Liver (tissue), 9 donors: ENCODE results near the gene RPS29. TPM values are rescaled to one million over a fixed set of nuclear protein-coding genes. Genes with fewer than 3 reads are reported as not detected.

Experiments used
- DNase-seq: peaks from one replicate; pipeline ENCODE4 v3.0.0-alpha.2; 2017; ENCODE audit warnings: low spot score
- H3K27ac ChIP-seq, 2 donors: one replicate each; pipeline ENCODE4 v1.7.0; 2013; ENCODE audit warnings: inconsistent platforms in 2 of 2, low read length in 2 of 2, control low read depth in 1 of 2, low read depth in 1 of 2, mild to moderate bottlenecking in 1 of 2
- H3K27me3 ChIP-seq, 4 donors: one replicate each; pipeline versions ENCODE4 v1.6.1 to v1.7.0; 2013; ENCODE audit warnings: low read length in 3 of 4, inconsistent platforms in 1 of 4, mild to moderate bottlenecking in 1 of 4, moderate library complexity in 1 of 4; ENCODE audit not compliant: control insufficient read depth in 4 of 4, insufficient read depth in 4 of 4
- H3K36me3 ChIP-seq, 4 donors: one replicate each; pipeline versions ENCODE4 v1.6.1 to v1.7.0; 2013; ENCODE audit warnings: low read length in 3 of 4, mild to moderate bottlenecking in 3 of 4, low read depth in 1 of 4, moderate library complexity in 1 of 4; ENCODE audit not compliant: control insufficient read depth in 4 of 4, insufficient read depth in 3 of 4
- H3K4me1 ChIP-seq, 4 donors: one replicate each; pipeline versions ENCODE4 v1.6.1 to v1.7.0; 2013; ENCODE audit warnings: low read length in 3 of 4, mild to moderate bottlenecking in 3 of 4, moderate library complexity in 1 of 4; ENCODE audit not compliant: control insufficient read depth in 4 of 4, insufficient read depth in 4 of 4
- H3K4me3 ChIP-seq, 3 donors: one replicate each; pipeline versions ENCODE4 v1.6.1 to v1.7.0; 2013; ENCODE audit warnings: low read length in 3 of 3, control low read depth in 1 of 3, low read depth in 1 of 3, mild to moderate bottlenecking in 1 of 3
- H3K9ac ChIP-seq, 2 donors: one replicate each; pipeline ENCODE4 v1.7.0; 2013; ENCODE audit warnings: low read length in 2 of 2, mild to moderate bottlenecking in 2 of 2, moderate library complexity in 2 of 2, control low read depth in 1 of 2, low read depth in 1 of 2
- H3K9me3 ChIP-seq, 4 donors: one replicate each; pipeline versions ENCODE4 v1.6.1 to v1.7.0; 2013; ENCODE audit warnings: low read length in 3 of 4; ENCODE audit not compliant: control insufficient read depth in 4 of 4
- CTCF ChIP-seq: fragments of 150-350 bp; IDR thresholded peaks from 2 replicates; pipeline ENCODE4 v1.5.1; 2017; ENCODE audit warnings: improper control_type of control experiment, low read depth, low read length; ENCODE audit not compliant: missing input control
- EGR1 ChIP-seq, 2 donors: IDR thresholded peaks; 2 replicates each; pipeline ENCODE4 v1.6.1; 2016 to 2018; ENCODE audit warnings: antibody characterized with exemption in 2 of 2, low read depth in 2 of 2
- FOXA2 ChIP-seq: IDR thresholded peaks from 2 replicates; pipeline ENCODE4 v1.6.1; 2016; ENCODE audit warnings: antibody characterized with exemption
- GABPA ChIP-seq, 2 donors: IDR thresholded peaks in 1 of 2; conservative IDR thresholded peaks in 1 of 2; 2 replicates each; pipeline ENCODE4 v1.6.1; 2016; ENCODE audit warnings: antibody characterized with exemption in 2 of 2, mild to moderate bottlenecking in 1 of 2, moderate library complexity in 1 of 2
- HNF4G ChIP-seq: IDR thresholded peaks from 2 replicates; pipeline ENCODE4 v1.6.1; 2016; ENCODE audit warnings: antibody characterized with exemption
- JUND ChIP-seq, 2 donors: IDR thresholded peaks; 2 replicates each; pipeline ENCODE4 v1.6.1; 2016; ENCODE audit warnings: antibody characterized with exemption in 2 of 2
- MAX ChIP-seq: IDR thresholded peaks from 2 replicates; pipeline ENCODE4 v1.6.1; 2016; ENCODE audit warnings: antibody characterized with exemption
- NR2F2 ChIP-seq: IDR thresholded peaks from 2 replicates; pipeline ENCODE4 v1.6.1; 2016; ENCODE audit warnings: antibody characterized with exemption
- RXRA ChIP-seq, 2 donors: IDR thresholded peaks; 2 replicates each; pipeline ENCODE4 v1.6.1; 2017 to 2018; ENCODE audit warnings: antibody characterized with exemption in 2 of 2, mild to moderate bottlenecking in 1 of 2
- SP1 ChIP-seq: IDR thresholded peaks from 2 replicates; pipeline ENCODE4 v1.6.1; 2018; ENCODE audit warnings: antibody characterized with exemption, mild to moderate bottlenecking
- TAF1 ChIP-seq: conservative IDR thresholded peaks from 2 replicates; pipeline ENCODE4 v1.6.1; 2016; ENCODE audit warnings: antibody characterized with exemption, mild to moderate bottlenecking
- YY1 ChIP-seq: IDR thresholded peaks from 2 replicates; pipeline ENCODE4 v1.6.1; 2016; ENCODE audit warnings: antibody characterized with exemption, mild to moderate bottlenecking
- ZBTB33 ChIP-seq: IDR thresholded peaks from 2 replicates; pipeline ENCODE4 v1.6.1; 2016; ENCODE audit warnings: antibody characterized with exemption
- WGBS: extraction: QIAGEN DNeasy Blood & Tissue Kit; methylation state at CpG from one replicate; pipeline ENCODE4 v1.1.7; 2013; 5-methylcytosine and 5-hydroxymethylcytosine counted together
- polyA plus RNA-seq, 2 donors: library from polyadenylated mRNA; stranded (reverse) in 1 of 2; unstranded in 1 of 2; fragments of 200-250 nt in 1 of 2; fragments of >200 nt in 1 of 2; fragmentation: Nextera tagmentation in 1 of 2; extraction: Ambion mirVana in 1 of 2; gene quantifications; one replicate each; pipeline versions ENCODE4 v1.2.1 to v1.2.3, GENCODE V29; 2013 to 2015
- total RNA-seq, 2 donors: library from RNA; depleted of rRNA; stranded (reverse); fragments of >200 nt; gene quantifications; one replicate each; pipeline ENCODE4 v1.2.3, GENCODE V29; 2014
- TF ChIP-seq, protein P1 (sequence below): IDR thresholded peaks from 2 replicates; pipeline ENCODE4 v1.6.1; 2016; ENCODE audit warnings: antibody characterized with exemption, mild to moderate bottlenecking
- donor health status: healthy.
- donor health status: healthy.
- donor health status: healthy.
- donor health status: healthy.
- donor health status: healthy.

RPS29 gene
- total and polyA plus RNA-seq, 4 donors, result 584 to 1,739 (median 839) TPM

- H3K36me3 ChIP-seq, result peaks cover 3 to 21% (median 16%) of the 10 kb centered on the region in 4 donors
- H3K27ac ChIP-seq, result no peak overlapping the region
- H3K9ac ChIP-seq, result no peak overlapping the region
- H3K4me3 ChIP-seq, result no peak overlapping the region
- no peaks in the 10 kb centered on the region for H3K27me3 ChIP-seq
- 86% methylated on average over 11 of the region's 11 CpGs for WGBS
- H3K9me3 ChIP-seq, result no peaks in the 10 kb centered on the region
- H3K4me1 ChIP-seq, result peaks cover 4 to 16% (median 7%) of the 10 kb centered on the region in 4 donors
- no peak for TF ChIP-seq SP1
- no peak for TF ChIP-seq JUND (IDR thresholded peaks at IDR 0.05)
- no peak for TF ChIP-seq CTCF
- no peak for TF ChIP-seq TAF1
- TF ChIP-seq EGR1 (IDR thresholded peaks at IDR 0.05; ENCODE audit: low read depth in 2 of 2), result no peak
- TF ChIP-seq MAX, result no peak
- TF ChIP-seq RXRA (IDR thresholded peaks at IDR 0.05), result no peak
- TF ChIP-seq, protein P1, sequence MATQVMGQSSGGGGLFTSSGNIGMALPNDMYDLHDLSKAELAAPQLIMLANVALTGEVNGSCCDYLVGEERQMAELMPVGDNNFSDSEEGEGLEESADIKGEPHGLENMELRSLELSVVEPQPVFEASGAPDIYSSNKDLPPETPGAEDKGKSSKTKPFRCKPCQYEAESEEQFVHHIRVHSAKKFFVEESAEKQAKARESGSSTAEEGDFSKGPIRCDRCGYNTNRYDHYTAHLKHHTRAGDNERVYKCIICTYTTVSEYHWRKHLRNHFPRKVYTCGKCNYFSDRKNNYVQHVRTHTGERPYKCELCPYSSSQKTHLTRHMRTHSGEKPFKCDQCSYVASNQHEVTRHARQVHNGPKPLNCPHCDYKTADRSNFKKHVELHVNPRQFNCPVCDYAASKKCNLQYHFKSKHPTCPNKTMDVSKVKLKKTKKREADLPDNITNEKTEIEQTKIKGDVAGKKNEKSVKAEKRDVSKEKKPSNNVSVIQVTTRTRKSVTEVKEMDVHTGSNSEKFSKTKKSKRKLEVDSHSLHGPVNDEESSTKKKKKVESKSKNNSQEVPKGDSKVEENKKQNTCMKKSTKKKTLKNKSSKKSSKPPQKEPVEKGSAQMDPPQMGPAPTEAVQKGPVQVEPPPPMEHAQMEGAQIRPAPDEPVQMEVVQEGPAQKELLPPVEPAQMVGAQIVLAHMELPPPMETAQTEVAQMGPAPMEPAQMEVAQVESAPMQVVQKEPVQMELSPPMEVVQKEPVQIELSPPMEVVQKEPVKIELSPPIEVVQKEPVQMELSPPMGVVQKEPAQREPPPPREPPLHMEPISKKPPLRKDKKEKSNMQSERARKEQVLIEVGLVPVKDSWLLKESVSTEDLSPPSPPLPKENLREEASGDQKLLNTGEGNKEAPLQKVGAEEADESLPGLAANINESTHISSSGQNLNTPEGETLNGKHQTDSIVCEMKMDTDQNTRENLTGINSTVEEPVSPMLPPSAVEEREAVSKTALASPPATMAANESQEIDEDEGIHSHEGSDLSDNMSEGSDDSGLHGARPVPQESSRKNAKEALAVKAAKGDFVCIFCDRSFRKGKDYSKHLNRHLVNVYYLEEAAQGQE, result no peak
- no peak for TF ChIP-seq FOXA2
- no peak for TF ChIP-seq GABPA (IDR thresholded peaks at IDR 0.05 in 1 of 2, conservative IDR thresholded peaks at IDR 0.05 in 1 of 2)
- TF ChIP-seq YY1, result no peak
- no peak for DNase-seq
Observed at GRCh38 chr14:49584058-49584457, 2.1 kb downstream of the RPS29 start.

DNA sequence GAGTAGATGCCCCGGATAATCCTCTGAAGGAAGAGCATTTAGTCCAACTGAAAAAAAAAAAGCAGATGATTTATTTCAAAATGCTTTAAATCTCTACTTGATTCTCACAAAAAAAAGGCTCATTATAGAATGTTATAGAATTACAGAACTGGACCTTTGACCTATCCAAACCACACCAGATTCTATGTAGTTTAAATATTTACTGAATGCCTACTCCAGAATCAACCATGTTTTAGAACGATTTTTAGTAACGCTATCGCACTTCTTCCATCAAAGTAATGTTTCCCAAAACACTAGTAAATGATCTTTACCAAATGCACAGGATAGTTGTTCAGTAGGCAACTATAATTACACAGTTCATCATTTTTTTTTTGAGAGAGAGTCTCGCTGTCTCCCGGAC is 2.6 kb downstream of the RPS29 start:
- no peak for TF ChIP-seq EGR1 (IDR thresholded peaks at IDR 0.05; ENCODE audit: low read depth in 2 of 2)
- TF ChIP-seq, protein P1, result no peak
- no peak for TF ChIP-seq YY1
- no peak for TF ChIP-seq GABPA (IDR thresholded peaks at IDR 0.05 in 1 of 2, conservative IDR thresholded peaks at IDR 0.05 in 1 of 2)
- TF ChIP-seq NR2F2, result no peak
- no peak for TF ChIP-seq HNF4G
- TF ChIP-seq RXRA (IDR thresholded peaks at IDR 0.05), result no peak
- no peak for TF ChIP-seq CTCF
- no peak for TF ChIP-seq ZBTB33
- H3K9me3 ChIP-seq, result no peaks in the 10 kb centered on the region
- no peak overlapping the region for H3K4me3 ChIP-seq
- WGBS, result 80% methylated on average over 6 of the region's 6 CpGs
- H3K9ac ChIP-seq, result no peak overlapping the region
- no peak overlapping the region for H3K27ac ChIP-seq
- DNase-seq, result no peak
- H3K36me3 ChIP-seq, result peaks cover 3 to 21% (median 16%) of the 10 kb centered on the region in 4 donors
- peaks cover 4 to 16% (median 7%) of the 10 kb centered on the region in 4 donors for H3K4me1 ChIP-seq
- no peaks in the 10 kb centered on the region for H3K27me3 ChIP-seq
